A549 (cell line): ENCODE data around the gene NTM. TPM values are rescaled to one million over a fixed set of nuclear protein-coding genes. Genes with fewer than 3 reads are reported as not detected.

Experiments used
- ATAC-seq, 2 experiments: fragments of 200-7000 bp in 1 of 2; fragments of >200 bp in 1 of 2; cut with Nextera tagmentation in 1 of 2; cut with Tn5 transposase in 1 of 2; 3 replicates each; pipeline versions ENCODE4 v1.8.0 to v1.9.1; 2018 to 2020; ENCODE audit warnings: mild to moderate bottlenecking in 1 of 2, moderate library complexity in 1 of 2
- CTCF ChIA-PET: fragments of 300-600 bp; sonication (Branson Sonifier 250); formaldehyde crosslinking; extraction: SDS; loops from one replicate; lab custom pipeline; 2021; ENCODE audit warnings: antibody characterized with exemption, inconsistent platforms; lab: Yijun Ruan, JAX
- POLR2A ChIA-PET: fragments of 350-600 bp; formaldehyde crosslinking; extraction: SDS; loops from one replicate; lab custom pipeline; 2021; ENCODE audit warnings: antibody characterized with exemption, inconsistent platforms; lab: Yijun Ruan, JAX
- DNase-seq, 2 experiments: peaks; one replicate each; pipeline versions ENCODE4 v3.0.0 to v3.0.0-alpha.2; 2011 to 2016; ENCODE audit warnings: low read depth in 1 of 2, low spot score in 1 of 2
- FAIRE-seq: peaks from 2 replicates; lab custom pipeline; 2011; peaks lifted over from hg19 to GRCh38; lab: Jason Lieb, UNC
- H3K27ac ChIP-seq, 2 experiments: fragments of >200 bp; sonication (Bioruptor Twin); formaldehyde crosslinking; 3 replicates each; pipeline ENCODE4 v1.5.1; 2016 to 2017
- H3K4me1 ChIP-seq: fragments of >200 bp; sonication (Bioruptor Twin); formaldehyde crosslinking; 3 replicates; pipeline ENCODE4 v1.6.1; 2016
- H3K4me2 ChIP-seq: fragments of >200 bp; sonication (Bioruptor Twin); formaldehyde crosslinking; 3 replicates; pipeline ENCODE4 v1.6.1; 2016
- H3K4me3 ChIP-seq: fragments of >200 bp; sonication (Bioruptor Twin); formaldehyde crosslinking; 3 replicates; pipeline ENCODE4 v1.5.1; 2016
- H3K9me3 ChIP-seq: fragments of >200 bp; sonication (Bioruptor Twin); formaldehyde crosslinking; 3 replicates; pipeline ENCODE4 v1.6.1; 2016
- BHLHE40 ChIP-seq: IDR thresholded peaks from 2 replicates; pipeline ENCODE4 v1.6.1; 2012; ENCODE audit warnings: low read depth, low read length, inconsistent platforms
- CBX8 ChIP-seq: fragments of 200-600 bp; sonication (generic); IDR thresholded peaks from 2 replicates; pipeline ENCODE4 v1.6.1; 2016
- CEBPB ChIP-seq, 2 experiments: fragments of >200 bp in 1 of 2; sonication (Bioruptor Twin) in 1 of 2; formaldehyde crosslinking in 1 of 2; IDR thresholded peaks; 2 replicates each; pipeline ENCODE4 v1.6.1; 2012 to 2016
- CHD4 ChIP-seq: fragments of 200-600 bp; sonication (generic); IDR thresholded peaks from 2 replicates; pipeline ENCODE4 v1.6.1; 2016; ENCODE audit warnings: antibody characterized with exemption, mild to moderate bottlenecking, borderline replicate concordance
- EHMT2 ChIP-seq: fragments of 200-600 bp; sonication (generic); IDR thresholded peaks from 2 replicates; pipeline ENCODE4 v1.6.1; 2016; ENCODE audit warnings: antibody characterized with exemption, low read depth, mild to moderate bottlenecking, moderate library complexity
- FOSB ChIP-seq: fragments of 250-450 bp; sonication (Bioruptor Pico); IDR thresholded peaks from 2 replicates; pipeline ENCODE4 v1.5.0; 2020; ENCODE audit warnings: mild to moderate bottlenecking, moderate library complexity
- FOXS1 ChIP-seq: fragments of 250-450 bp; sonication (Bioruptor Pico); IDR thresholded peaks from 2 replicates; pipeline ENCODE4 v1.5.0; 2020; ENCODE audit warnings: mild to moderate bottlenecking, moderate library complexity
- HMGXB4 ChIP-seq: fragments of 250-450 bp; sonication (Bioruptor Pico); IDR thresholded peaks from 2 replicates; pipeline ENCODE4 v1.5.0; 2021; ENCODE audit warnings: mild to moderate bottlenecking, moderate library complexity, borderline replicate concordance
- KDM5A ChIP-seq: fragments of 200-600 bp; sonication (generic); IDR thresholded peaks from 2 replicates; pipeline ENCODE4 v1.6.1; 2016; ENCODE audit warnings: antibody characterized with exemption, mild to moderate bottlenecking
- MAFK ChIP-seq: fragments of 450-650 bp; IDR thresholded peaks from 2 replicates; pipeline ENCODE4 v1.6.1; 2014; ENCODE audit not compliant: partially characterized antibody
- MAZ ChIP-seq: fragments of 150-350 bp; IDR thresholded peaks from 2 replicates; pipeline ENCODE4 v1.6.1; 2014; ENCODE audit warnings: antibody characterized with exemption, low read depth, low read length, borderline replicate concordance
- POLR2AphosphoS2 ChIP-seq: conservative IDR thresholded peaks from 2 replicates; pipeline ENCODE4 v1.6.1; 2012; ENCODE audit warnings: low read length, improper control_type of control experiment, inconsistent platforms
- RAD21 ChIP-seq, 2 experiments: fragments of >200 bp in 1 of 2; sonication (Bioruptor Twin) in 1 of 2; formaldehyde crosslinking in 1 of 2; IDR thresholded peaks in 1 of 2; conservative IDR thresholded peaks in 1 of 2; 2 replicates in 1 of 2; 3 replicates in 1 of 2; pipeline ENCODE4 v1.6.1; 2012 to 2018; ENCODE audit warnings: inconsistent platforms in 1 of 2
- REST ChIP-seq: fragments of 200-600 bp; sonication (generic); IDR thresholded peaks from 2 replicates; pipeline ENCODE4 v1.6.1; 2016; ENCODE audit warnings: antibody characterized with exemption, mild to moderate bottlenecking, moderate library complexity
- SMC3 ChIP-seq: fragments of >200 bp; sonication (Bioruptor Twin); formaldehyde crosslinking; IDR thresholded peaks from 3 replicates; pipeline ENCODE4 v1.6.1; 2018; ENCODE audit warnings: inconsistent platforms
- TFCP2L1 ChIP-seq: fragments of 250-450 bp; sonication (Bioruptor Pico); IDR thresholded peaks from 2 replicates; pipeline ENCODE4 v1.5.0; 2021; ENCODE audit warnings: mild to moderate bottlenecking
- TP53 ChIP-seq: fragments of 250-450 bp; sonication (Bioruptor Pico); IDR thresholded peaks from 2 replicates; pipeline ENCODE4 v1.5.0; 2021; ENCODE audit warnings: mild to moderate bottlenecking, moderate library complexity
- WGBS: methylation state at CpG from one replicate; pipeline ENCODE4 v1.1.6; 2017; ENCODE audit errors: missing lambda C conversion rate; 5-methylcytosine and 5-hydroxymethylcytosine counted together
- polyA plus RNA-seq, 4 experiments: library from polyadenylated mRNA; depleted of rRNA in 3 of 4; stranded (reverse); fragments of >200 nt; fragmentation: RNase III in 1 of 4; extraction: RNeasy Plus Mini Kit Qiagen cat#74134 plus additional on column Dnase treatment in 1 of 4; gene quantifications; 2 replicates in 3 of 4; 3 replicates in 1 of 4; pipeline ENCODE4 v1.2.3, GENCODE V29; 2011 to 2017
- TF ChIP-seq, protein P1 (sequence below): fragments of 250-450 bp; sonication (Bioruptor Pico); IDR thresholded peaks from 2 replicates; pipeline ENCODE4 v1.5.0; 2020; ENCODE audit warnings: low read depth, mild to moderate bottlenecking, moderate library complexity
- TF ChIP-seq, protein P2 (sequence below): fragments of >200 bp; sonication (Bioruptor Twin); formaldehyde crosslinking; IDR thresholded peaks from 3 replicates; pipeline ENCODE4 v1.6.1; 2016

The NTM gene
- polyA plus RNA-seq, 2 of the 4 experiments (the other 2 are of a cell fraction) = not detected

DNA sequence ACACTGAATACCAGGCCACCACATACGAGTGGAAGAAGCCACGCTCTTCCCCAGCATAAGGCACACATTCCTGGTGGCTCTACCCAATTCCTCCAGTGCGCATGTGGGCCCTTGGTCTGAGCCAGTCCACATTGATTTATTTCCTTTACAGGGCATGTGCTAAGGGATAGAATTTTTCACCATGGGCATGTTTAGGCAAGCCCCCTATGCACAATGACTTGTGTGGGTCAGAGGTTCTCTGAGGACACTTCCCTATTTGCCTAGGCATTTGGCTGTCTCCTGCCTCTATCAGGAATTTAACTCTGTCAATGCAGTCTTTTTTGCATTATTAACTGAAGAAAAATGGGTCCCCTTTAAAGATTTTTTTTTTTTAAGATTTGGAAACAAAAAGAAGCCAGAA, 718.1 kb downstream of the NTM start:
- Histone ChIP-seq H3K4me1 (no peaks in the 10 kb centered on the region), H3K27ac (no peak overlapping the region), H3K4me2 (no peak overlapping the region), H3K9me3 (no peaks in the 10 kb centered on the region), H3K4me3 (no peak overlapping the region)
- FAIRE-seq = no peak
- ChIA-PET CTCF (no interaction called here), POLR2A (no interaction called here)
- no peak for ATAC-seq
- no peak for DNase-seq
- TF ChIP-seq, protein P1, sequence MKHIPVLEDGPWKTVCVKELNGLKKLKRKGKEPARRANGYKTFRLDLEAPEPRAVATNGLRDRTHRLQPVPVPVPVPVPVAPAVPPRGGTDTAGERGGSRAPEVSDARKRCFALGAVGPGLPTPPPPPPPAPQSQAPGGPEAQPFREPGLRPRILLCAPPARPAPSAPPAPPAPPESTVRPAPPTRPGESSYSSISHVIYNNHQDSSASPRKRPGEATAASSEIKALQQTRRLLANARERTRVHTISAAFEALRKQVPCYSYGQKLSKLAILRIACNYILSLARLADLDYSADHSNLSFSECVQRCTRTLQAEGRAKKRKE (CRISPR knock-in tag) = no peak
- TF ChIP-seq FOSB (CRISPR knock-in tag) (no peak), MAFK (no peak), MAZ (no peak), CEBPB (IDR thresholded peaks at IDR 0.05) (no peak), CBX8 (no peak), REST (no peak), BHLHE40 (no peak), KDM5A (no peak)
- 0% methylated on average over 3 of the region's 3 CpGs for WGBS

DNA sequence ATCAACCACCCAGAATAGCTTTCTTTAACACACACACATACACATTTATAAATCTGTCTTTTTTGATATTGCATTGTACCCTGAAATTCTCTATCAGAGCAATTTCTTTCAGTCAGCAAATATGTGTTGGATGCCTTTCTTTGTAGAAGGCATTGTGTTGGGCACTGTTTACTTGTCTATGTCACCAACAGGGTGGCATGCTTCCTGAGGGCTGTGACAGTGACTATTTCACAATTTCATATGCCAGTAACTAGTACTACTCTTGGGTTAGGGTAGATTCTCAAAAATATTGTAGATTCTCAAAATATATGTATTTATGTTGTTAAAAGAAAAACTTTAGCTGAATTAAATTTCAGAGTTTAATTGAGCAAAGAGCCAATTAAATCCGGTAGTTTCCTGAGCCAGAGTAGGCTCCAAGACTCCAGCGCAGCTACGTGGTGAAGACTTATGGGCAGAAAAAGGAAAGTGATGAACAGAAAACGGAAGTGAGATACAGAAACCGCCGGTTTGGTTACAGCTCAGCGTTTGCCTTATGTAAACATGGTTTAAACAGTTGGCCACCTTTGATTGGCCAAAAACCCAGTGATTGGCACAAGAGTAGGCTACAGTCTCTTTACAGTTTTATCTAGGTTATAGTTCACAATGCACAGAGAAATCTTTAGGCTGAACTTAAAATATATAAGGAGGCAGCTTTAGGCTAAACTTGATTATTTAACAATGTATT, 723.3 kb downstream of the NTM start:
- ATAC-seq (no peak), DNase-seq (no peak), FAIRE-seq (no peak)
- CTCF ChIA-PET = no interaction called here
- H3K27ac ChIP-seq = no peak overlapping the region
- TF ChIP-seq TP53 (no peak), HMGXB4 (CRISPR knock-in tag) (no peak), RAD21 (conservative IDR thresholded peaks at IDR 0.05 in 1 of 2, IDR thresholded peaks at IDR 0.05 in 1 of 2) (no peak), CBX8 (no peak), POLR2AphosphoS2 (no peak), TFCP2L1 (no peak), EHMT2 (no peak), SMC3 (no peak), FOXS1 (no peak), CHD4 (no peak)
- TF ChIP-seq, protein P2, sequence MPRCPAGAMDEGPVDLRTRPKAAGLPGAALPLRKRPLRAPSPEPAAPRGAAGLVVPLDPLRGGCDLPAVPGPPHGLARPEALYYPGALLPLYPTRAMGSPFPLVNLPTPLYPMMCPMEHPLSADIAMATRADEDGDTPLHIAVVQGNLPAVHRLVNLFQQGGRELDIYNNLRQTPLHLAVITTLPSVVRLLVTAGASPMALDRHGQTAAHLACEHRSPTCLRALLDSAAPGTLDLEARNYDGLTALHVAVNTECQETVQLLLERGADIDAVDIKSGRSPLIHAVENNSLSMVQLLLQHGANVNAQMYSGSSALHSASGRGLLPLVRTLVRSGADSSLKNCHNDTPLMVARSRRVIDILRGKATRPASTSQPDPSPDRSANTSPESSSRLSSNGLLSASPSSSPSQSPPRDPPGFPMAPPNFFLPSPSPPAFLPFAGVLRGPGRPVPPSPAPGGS = no peak
- TF ChIP-seq, all 56 proteins: peak for 0
- Histone ChIP-seq H3K4me3 (no peak overlapping the region), H3K4me1 (no peaks in the 10 kb centered on the region), H3K4me2 (no peak overlapping the region), H3K9me3 (no peaks in the 10 kb centered on the region)
- POLR2A ChIA-PET = no interaction called here
- WGBS = 1% methylated on average over 7 of the region's 7 CpGs
